ENCODE results near the gene DUSP3. TPM values are rescaled to one million over a fixed set of nuclear protein-coding genes. Genes with fewer than 3 reads are reported as not detected.

Gene DUSP3
- total RNA-seq, 4 donors from 2014 or later = 37.1 to 120 (median 87.1) TPM

- Histone ChIP-seq H3K9me3 (no peaks in the 10 kb centered on the region), H3K27me3 (no peaks in the 10 kb centered on the region), H3K4me3 (no peak overlapping the region), H3K4me1 (no peaks in the 10 kb centered on the region), H3K36me3 (no peaks in the 10 kb centered on the region), H3K27ac (no peak overlapping the region)
- no peak for TF ChIP-seq POLR2A (IDR thresholded peaks at IDR 0.05)
- TF ChIP-seq CTCF (IDR thresholded peaks at IDR 0.05) = no peak
- no peak for DNase-seq
Observed at GRCh38 chr17:43719578-43719977, 59.2 kb downstream of the DUSP3 start.

- H3K4me3 ChIP-seq = no peak overlapping the region
Observed at GRCh38 chr17:43718544-43718943, 60.2 kb downstream of the DUSP3 start.

DNA sequence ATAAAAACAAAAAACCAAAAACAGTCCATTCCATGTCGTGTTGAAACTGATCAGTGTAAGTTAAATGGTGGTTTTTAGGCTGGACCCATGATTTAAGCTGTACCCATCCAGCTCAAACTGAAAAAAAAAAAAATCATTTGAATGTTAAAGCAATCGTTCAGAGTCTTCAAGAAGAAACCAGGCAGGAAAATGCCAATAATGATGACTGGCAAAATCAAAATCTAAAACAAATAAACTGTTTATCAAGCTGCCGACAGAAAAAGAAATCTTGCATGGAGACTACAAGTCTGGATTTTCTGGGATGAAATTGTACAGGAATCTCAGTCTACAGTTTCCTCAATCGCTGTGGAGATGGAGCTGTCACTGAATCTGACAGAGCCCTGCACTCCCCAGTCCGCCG lies 60.9 kb downstream of the DUSP3 start:
- Histone ChIP-seq H3K4me1 (peaks cover 0 to 11% (median 3%) of the 10 kb centered on the region in 4 donors), H3K27ac (no peak overlapping the region), H3K27me3 (no peaks in the 10 kb centered on the region), H3K36me3 (no peaks in the 10 kb centered on the region), H3K4me3 (no peak overlapping the region), H3K9me3 (no peaks in the 10 kb centered on the region)
- no peak for DNase-seq
- TF ChIP-seq CTCF (IDR thresholded peaks at IDR 0.05) (no peak), POLR2A (IDR thresholded peaks at IDR 0.05) (no peak)

More at GRCh38 chr17:43718544-43718943, 60.2 kb downstream of the DUSP3 start:
- no peak for DNase-seq
- H3K27ac ChIP-seq = no peak overlapping the region
- H3K36me3 ChIP-seq = no peaks in the 10 kb centered on the region
- peaks cover 0 to 8% (median 3%) of the 10 kb centered on the region in 4 donors for H3K4me1 ChIP-seq
- no peaks in the 10 kb centered on the region for H3K9me3 ChIP-seq
- H3K27me3 ChIP-seq = no peaks in the 10 kb centered on the region
- TF ChIP-seq POLR2A (IDR thresholded peaks at IDR 0.05) (no peak), CTCF (IDR thresholded peaks at IDR 0.05) (no peak)

Other genes with a start within 250 kb of the DUSP3 start
- 10 to 100 TPM in 2 of 4 donors, 1 to 10 TPM in 2; 3.0 to 20.2 (median 9.3) TPM for gene ETV4, start 232.6 kb downstream of the DUSP3 start, total RNA-seq
- gene MEOX1, start 117.1 kb downstream of the DUSP3 start, total RNA-seq = 1 to 10 TPM in 2 of 4 donors, under 1 TPM in 2; 0.54 to 3.3 (median 1.7) TPM
- gene SOST, start 20.2 kb downstream of the DUSP3 start, total RNA-seq = not detected
- not detected for gene CFAP97D1, start 1.5 kb upstream of the DUSP3 start, total RNA-seq
- 10 to 100 TPM in 2 of 4 donors, 1 to 10 TPM in 2; 1.6 to 16.1 (median 10.5) TPM for gene MPP3, start 54.2 kb upstream of the DUSP3 start, total RNA-seq
- gene CD300LG, start 68.2 kb upstream of the DUSP3 start, total RNA-seq = under 1 TPM in 1 of 4 donors, not detected in 3; 0.54 TPM
- 1 to 10 TPM in 2 of 4 donors, under 1 TPM in 1, not detected in 1; 0.53 to 1.3 (median 1.2) TPM for gene MPP2, start 128.6 kb upstream of the DUSP3 start, total RNA-seq
- not detected for gene PPY, start 163.5 kb upstream of the DUSP3 start, total RNA-seq
- gene PYY, start 175.0 kb upstream of the DUSP3 start, total RNA-seq = 10 to 100 TPM in 2 of 4 donors, 1 to 10 TPM in 1, not detected in 1; 7.5 to 58.0 (median 27.5) TPM
- gene NAGS, start 225.6 kb upstream of the DUSP3 start, total RNA-seq = 10 to 100 TPM in 3 of 4 donors, 1 to 10 TPM in 1; 8.3 to 74.1 (median 57.3) TPM
- 10 to 100 TPM in 3 of 4 donors, 1 to 10 TPM in 1; 8.3 to 20.9 (median 17.5) TPM for gene TMEM101, start 236.0 kb upstream of the DUSP3 start, total RNA-seq

All from Peyer's patch (tissue), 4 donors.